IPS-NIHi7 (cell line): Measurements from ENCODE around the gene RPL27A.

Source experiments
- DNase-seq: peaks from one replicate; pipeline ENCODE4 v3.0.0; 2012; ENCODE audit warnings: mixed read lengths; ENCODE audit errors: extremely low spot score

The RPL27A gene

GRCh38 chr11:8674859-8675258 lies 7.7 kb upstream of the RPL27A start:
- DNase-seq, result no peak

GRCh38 chr11:8676458-8676857 lies 6.1 kb upstream of the RPL27A start:
- DNase-seq, result no peak

- DNase-seq, result no peak
These were observed 3.6 kb upstream of the RPL27A start for GRCh38 chr11:8679006-8679405.

- DNase-seq, result no peak
These were observed 722 bp upstream of the RPL27A start for GRCh38 chr11:8681837-8682302.

GRCh38 chr11:8683115-8683807 lies 669 bp downstream of the RPL27A start:
- no peak for DNase-seq

GRCh38 chr11:8684600-8685290 lies 2.2 kb downstream of the RPL27A start:
- no peak for DNase-seq

GRCh38 chr11:8685306-8685705 lies 2.7 kb downstream of the RPL27A start:
- no peak for DNase-seq

GRCh38 chr11:8685820-8686219 lies 3.2 kb downstream of the RPL27A start:
- no peak for DNase-seq

GRCh38 chr11:8686325-8686724 lies 3.7 kb downstream of the RPL27A start:
- no peak for DNase-seq

- DNase-seq, result peak; percentile 92
These were observed 6.1 kb downstream of the RPL27A start for GRCh38 chr11:8688414-8689362.

- DNase-seq, result no peak
These were observed 7.2 kb downstream of the RPL27A start for GRCh38 chr11:8689726-8690255.

GRCh38 chr11:8690374-8691342 lies 8.1 kb downstream of the RPL27A start:
- no peak for DNase-seq

GRCh38 chr11:8691601-8692000 lies 9.0 kb downstream of the RPL27A start:
- no peak for DNase-seq

- DNase-seq, result no peak
These were observed 9.8 kb downstream of the RPL27A start for GRCh38 chr11:8692417-8692816.

- no peak for DNase-seq
These were observed 10.5 kb downstream of the RPL27A start for GRCh38 chr11:8693010-8693551.

GRCh38 chr11:8693555-8693954 lies 11.0 kb downstream of the RPL27A start:
- DNase-seq, result no peak

- no peak for DNase-seq
These were observed 11.5 kb downstream of the RPL27A start for GRCh38 chr11:8694137-8694536.

GRCh38 chr11:8697054-8697453 lies 14.5 kb downstream of the RPL27A start:
- DNase-seq, result no peak

GRCh38 chr11:8698379-8698851 lies 15.8 kb downstream of the RPL27A start:
- no peak for DNase-seq

- peak; percentile 53 for DNase-seq
These were observed 16.4 kb downstream of the RPL27A start for GRCh38 chr11:8698917-8699441.
